HG02884 (cell line): ENCODE data around the gene ID1.

Experiments
- ATAC-seq: cut with Tn5 transposase; IDR thresholded peaks from one replicate; pipeline ENCODE4 v1.9.1; 2021; ENCODE audit warnings: mild to moderate bottlenecking, moderate library complexity; ENCODE audit not compliant: unreplicated experiment

ID1 gene

GRCh38 chr20:31605031-31605901, at the start of gene ID1:
Gene ID1 (plus strand): TSS chr20:31605289. CDS start chr20:31605388, 99 bp downstream.
- peak; percentile 77 for ATAC-seq

GRCh38 chr20:31559704-31560093, 45.4 kb upstream of the ID1 start:
- no peak for ATAC-seq

- no peak for ATAC-seq
Measured at GRCh38 chr20:31560094-31560745, 44.9 kb upstream of the ID1 start.

GRCh38 chr20:31560746-31561598, 44.1 kb upstream of the ID1 start:
- ATAC-seq = no peak

- ATAC-seq = no peak
Measured at GRCh38 chr20:31562241-31562640, 42.8 kb upstream of the ID1 start.

- ATAC-seq = no peak
Measured at GRCh38 chr20:31564284-31564683, 40.8 kb upstream of the ID1 start.

GRCh38 chr20:31565699-31566318, 39.3 kb upstream of the ID1 start:
- no peak for ATAC-seq

GRCh38 chr20:31566319-31566657, 38.8 kb upstream of the ID1 start:
- no peak for ATAC-seq

GRCh38 chr20:31566658-31567379, 38.3 kb upstream of the ID1 start:
- no peak for ATAC-seq

- ATAC-seq = no peak
Measured at GRCh38 chr20:31567380-31567720, 37.7 kb upstream of the ID1 start.

- ATAC-seq = no peak
Measured at GRCh38 chr20:31568041-31568731, 36.9 kb upstream of the ID1 start.

GRCh38 chr20:31568773-31569162, 36.3 kb upstream of the ID1 start:
- no peak for ATAC-seq

- ATAC-seq = no peak
Measured at GRCh38 chr20:31569163-31570020, 35.7 kb upstream of the ID1 start.

GRCh38 chr20:31570021-31570463, 35.0 kb upstream of the ID1 start:
- ATAC-seq = no peak

- no peak for ATAC-seq
Measured at GRCh38 chr20:31570735-31571617, 34.1 kb upstream of the ID1 start.

GRCh38 chr20:31572042-31572700, 32.9 kb upstream of the ID1 start:
- no peak for ATAC-seq
